Activated CD4-positive, alpha-beta T cell treated with anti-CD3 and anti-CD28 coated beads, Interleukin-2, amount 50 U/mL, for 24 hours (primary cell): Measurements from ENCODE around the gene PPP2R3B.
"Not testable (repeated sequence)": the region's sequence is repeated elsewhere in the genome, so short reads cannot be mapped to it uniquely, and the experiment has no call there.

Experiments used
- DNase-seq, 2 donors: peaks; one replicate each; pipeline ENCODE4 v3.0.0-alpha.2; 2020; ENCODE audit warnings: low read depth in 1 of 2, low spot score in 1 of 2

Gene PPP2R3B

DNA sequence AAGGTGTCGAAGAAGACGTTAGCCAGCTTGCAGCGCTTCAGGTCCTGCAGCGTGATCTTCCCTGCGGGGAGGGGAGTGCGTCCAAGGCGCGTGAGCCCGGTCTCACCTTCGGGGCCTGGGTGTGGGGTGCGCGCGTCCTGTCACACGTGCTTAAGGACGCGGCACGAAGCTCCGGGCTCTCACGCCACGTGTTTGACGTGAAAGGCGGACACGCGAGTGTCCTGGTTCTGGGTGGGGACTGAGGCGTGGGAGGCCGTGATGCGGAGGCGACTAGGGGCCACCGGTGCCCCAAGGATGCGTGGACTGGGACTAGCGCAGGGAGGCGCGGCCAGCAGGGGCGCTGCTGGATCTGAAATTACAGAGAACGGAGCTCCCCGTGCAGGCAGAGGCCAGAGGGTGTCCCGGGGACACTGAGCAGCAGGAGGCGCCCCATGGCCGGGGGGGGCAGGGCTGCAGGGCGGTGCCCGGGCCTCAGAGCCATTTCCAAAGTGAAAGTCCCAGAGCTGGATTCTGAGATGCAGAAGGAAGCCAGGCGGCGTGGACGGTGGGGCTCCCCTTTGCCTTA is 47.8 kb downstream of the PPP2R3B start:
- DNase-seq, result no peak

GRCh38 chrX:338281-338835 is 48.3 kb downstream of the PPP2R3B start:
- no peak for DNase-seq

DNA sequence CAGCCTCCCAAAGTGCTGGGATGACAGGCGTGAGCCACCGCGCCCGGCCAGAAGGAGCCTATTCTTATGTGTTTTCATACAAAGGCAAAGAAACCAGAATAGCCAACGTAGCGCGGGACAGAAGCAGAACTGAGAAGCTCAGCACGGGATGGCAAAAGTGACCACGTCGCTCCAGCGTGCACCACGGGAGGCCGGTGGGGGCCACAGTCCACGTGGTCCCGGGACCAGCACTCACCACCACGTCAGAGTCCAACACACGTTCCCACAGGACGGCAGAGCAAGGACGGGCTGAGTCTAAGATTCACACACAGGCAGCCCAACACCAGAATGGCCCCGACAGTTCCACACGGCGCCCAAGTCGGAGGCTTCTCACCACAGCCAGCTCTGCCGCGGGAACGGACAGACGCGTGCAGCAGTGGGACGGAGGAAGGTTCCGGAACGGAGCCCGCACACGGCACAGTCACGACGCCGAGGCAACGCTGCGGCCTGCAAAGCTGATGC is 49.3 kb downstream of the PPP2R3B start:
- no peak for DNase-seq

- no peak for DNase-seq
Observed at GRCh38 chrX:336227-336626, 50.5 kb downstream of the PPP2R3B start.

DNA sequence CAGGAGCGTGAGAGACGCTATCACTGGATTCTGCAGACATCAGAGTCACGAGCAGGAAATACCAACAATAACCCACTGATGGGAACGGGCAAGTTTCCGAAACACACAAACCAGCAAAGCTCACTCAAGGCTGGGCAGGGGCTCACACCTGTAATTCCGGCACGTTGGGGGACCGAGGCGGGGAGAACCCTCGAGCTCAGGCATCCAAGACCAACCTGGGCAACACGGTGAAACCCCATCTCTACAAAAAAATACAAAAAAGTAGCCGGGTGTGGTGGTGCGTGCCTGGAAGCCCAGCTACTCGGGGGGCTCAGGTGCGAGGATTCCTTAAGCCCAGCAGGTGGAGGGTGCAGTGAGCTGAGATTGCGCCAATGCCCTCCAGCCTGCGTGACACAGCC is 51.0 kb downstream of the PPP2R3B start:
- no peak for DNase-seq

- DNase-seq, result no peak
Observed at GRCh38 chrX:334971-335757, 51.5 kb downstream of the PPP2R3B start.

GRCh38 chrX:334331-334891 is 52.3 kb downstream of the PPP2R3B start:
- DNase-seq, result no peak

DNA sequence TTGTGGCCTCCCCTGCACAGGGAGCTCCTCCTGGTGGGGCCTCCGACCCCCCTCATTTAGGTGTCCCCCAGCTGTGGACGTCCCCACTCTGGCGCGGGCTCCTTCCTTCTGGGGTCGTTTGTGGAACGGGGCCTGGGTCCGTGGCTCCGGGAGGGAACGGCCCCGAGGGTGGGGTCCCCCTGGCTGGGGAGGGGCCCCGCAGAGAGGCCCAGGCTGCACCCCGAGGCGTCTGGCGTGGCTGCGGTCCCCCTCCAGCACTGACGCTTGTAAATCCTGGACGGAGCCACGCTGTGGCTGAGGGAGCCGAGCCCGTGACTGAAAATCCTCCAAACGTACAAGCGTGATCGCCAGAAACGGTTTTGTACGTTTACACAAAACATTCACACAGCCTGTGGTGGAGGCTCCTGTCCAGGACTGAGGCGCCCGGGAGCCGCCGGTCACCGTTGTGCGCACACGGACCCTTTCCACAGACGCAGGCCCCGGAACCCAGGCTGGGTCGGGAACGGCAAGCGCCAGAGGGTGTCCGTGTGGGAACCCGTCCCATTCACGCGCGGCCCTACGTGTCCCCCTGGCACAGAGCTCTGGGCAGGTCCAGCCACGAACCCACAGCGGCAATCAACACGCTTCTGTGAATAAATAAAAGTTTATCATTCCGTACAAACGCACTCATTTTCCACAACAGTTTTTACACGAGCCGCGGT is 52.9 kb downstream of the PPP2R3B start:
- no peak for DNase-seq

- DNase-seq, result no peak
Observed at GRCh38 chrX:332916-333610, 53.6 kb downstream of the PPP2R3B start.

DNA sequence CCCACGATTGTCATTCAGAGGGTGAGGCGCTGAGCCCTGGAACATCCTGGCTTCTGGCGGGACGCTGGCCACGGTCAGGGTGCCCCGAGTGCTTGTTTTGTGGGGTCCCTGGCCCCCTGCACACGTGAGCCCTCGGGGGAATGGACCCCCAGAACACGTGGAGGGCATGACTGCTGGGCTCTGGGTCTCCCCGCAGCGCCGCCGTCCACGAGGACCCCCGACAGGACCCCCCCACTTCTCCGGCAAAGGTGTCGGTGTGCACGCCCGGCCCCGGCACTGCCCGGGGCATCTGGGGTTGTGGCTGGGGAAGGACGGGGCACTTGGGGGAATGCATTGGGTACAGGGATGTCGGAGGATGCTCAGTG is 54.2 kb downstream of the PPP2R3B start:
- DNase-seq, result no peak

DNA sequence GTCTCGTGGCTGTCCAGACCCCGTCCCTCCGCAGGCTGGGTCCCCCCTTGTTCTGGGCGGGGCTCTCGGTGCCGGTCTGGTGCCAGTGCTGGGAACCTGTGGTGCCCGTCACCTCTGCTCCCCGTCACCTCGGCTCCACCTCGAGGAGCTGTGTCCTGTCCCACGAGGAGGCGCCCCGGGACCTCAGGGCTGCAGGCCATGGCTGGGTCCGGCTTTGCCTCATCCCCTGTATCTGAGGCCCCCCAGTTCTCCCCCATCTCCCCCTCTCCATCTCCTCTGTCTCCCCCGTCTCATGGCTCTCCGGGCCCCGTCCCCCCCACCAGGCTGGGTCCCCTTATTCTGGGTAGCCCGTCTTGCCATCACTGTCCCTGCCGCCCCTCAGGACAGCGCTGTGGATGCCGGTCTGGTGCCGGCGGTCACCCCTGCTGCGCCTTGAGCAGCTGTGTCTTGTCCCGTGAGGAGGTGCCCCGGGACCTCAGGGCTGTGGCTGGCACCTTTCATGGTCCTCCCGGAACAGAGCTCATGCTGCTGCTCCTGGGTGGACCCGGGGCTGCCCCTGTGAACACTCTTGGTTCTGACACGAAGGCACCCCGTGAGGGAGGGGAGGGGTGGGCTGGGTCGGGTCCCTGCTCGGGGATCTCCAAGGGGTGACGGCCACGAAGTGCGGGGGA is 54.7 kb downstream of the PPP2R3B start:
- no peak for DNase-seq

DNA sequence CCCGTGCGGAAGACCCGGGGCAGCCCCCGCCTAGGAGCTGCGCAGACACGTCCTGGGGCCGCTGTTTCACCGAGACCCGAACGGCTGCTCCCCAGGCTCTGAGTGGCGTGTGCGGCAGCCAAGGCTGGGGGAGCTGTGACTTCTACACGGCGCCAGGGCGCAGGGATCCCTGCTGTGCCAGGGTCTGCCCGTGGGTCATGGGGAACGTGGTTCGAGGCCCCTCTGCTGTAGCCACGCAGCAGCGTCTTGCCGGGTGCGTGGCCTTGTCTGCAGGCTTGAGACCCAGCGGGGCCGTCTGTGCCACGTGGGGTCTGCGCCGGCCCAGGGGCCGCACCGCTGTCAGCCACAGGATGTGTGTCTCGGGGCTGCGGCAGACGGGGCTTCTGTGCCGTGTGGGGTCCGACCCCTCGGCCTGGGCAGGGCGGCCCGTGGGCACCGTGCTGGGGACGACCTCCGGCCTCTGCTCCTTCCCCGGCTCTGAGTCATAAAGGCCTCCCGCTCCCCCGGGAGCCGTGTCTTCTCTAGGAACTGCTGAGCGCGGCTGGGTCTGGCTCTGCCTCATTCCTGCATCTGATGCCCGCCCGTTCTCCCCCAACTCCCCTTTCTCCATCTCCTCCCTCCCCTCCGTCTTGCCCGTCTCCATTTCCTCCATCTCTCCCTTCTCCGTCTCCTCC is 55.4 kb downstream of the PPP2R3B start:
- no peak for DNase-seq

DNA sequence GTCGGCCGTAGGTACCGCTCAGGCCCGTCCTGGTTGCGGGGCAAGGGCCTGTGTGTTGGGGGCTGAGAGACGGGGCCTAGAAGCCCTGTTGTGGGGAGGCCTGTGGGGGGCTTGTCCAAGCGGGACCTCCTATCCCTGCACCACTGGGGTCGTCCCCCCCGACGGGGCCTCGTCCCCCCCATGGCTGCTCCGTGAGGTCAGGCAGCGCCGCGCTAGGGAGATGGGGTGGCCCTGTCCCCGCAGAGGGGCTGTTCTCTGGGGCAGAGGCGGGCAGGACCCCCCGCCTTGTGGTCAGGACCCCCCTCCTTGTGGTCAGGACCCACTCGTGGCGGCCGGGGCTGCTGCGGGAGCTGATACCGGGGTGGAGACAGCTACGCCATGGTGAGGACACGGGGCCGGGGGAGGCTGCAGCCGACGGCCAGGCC is 56.0 kb downstream of the PPP2R3B start:
- DNase-seq, result no peak

GRCh38 chrX:330141-330725 is 56.5 kb downstream of the PPP2R3B start:
- not testable (repeated sequence) for DNase-seq

DNA sequence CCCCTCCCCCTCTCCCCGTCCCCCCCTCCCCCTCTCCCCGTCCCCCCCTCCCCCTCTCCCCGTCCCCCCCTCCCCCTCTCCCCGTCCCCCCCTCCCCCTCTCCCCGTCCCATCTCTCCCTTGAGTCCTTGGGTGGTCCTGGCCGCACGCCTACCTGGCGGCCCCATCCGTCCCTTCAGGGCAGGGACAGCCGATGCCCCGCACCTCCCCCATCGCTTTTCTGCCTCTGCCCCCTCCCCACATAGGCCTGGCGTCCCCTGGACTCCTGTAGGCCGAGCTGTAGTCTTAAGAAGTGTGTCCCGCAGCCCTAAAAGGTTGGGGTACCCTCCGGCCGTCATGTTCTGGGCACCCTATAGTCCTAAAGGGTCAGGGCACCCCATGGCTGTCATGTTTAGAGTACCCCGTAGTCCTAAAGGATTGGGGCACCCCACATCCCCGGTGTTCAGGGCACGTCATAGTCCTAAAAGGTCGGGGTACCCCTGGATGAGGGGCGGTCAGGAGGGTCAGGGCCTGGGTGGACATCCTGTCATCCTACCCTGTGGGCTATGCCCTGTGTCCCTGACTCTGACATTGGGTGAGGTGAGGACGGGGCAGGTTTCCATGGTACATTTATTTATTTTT is 57.3 kb downstream of the PPP2R3B start:
- no peak for DNase-seq

GRCh38 chrX:327660-328126 is 59.0 kb downstream of the PPP2R3B start:
- DNase-seq, result no peak

GRCh38 chrX:324664-325063 is 62.0 kb downstream of the PPP2R3B start:
- not testable (repeated sequence) for DNase-seq

- no peak for DNase-seq
Observed at GRCh38 chrX:323721-324628, 62.7 kb downstream of the PPP2R3B start.
